Measurements from ENCODE around the gene AMPH.
"Not testable (repeated sequence)": the region's sequence is repeated elsewhere in the genome, so short reads cannot be mapped to it uniquely, and the experiment has no call there.

- TF ChIP-seq POLR2A, CTCF (IDR thresholded peaks at IDR 0.05): not testable (repeated sequence)
Observed at GRCh38 chr7:38358273-38358831, 272.8 kb downstream of the AMPH start.

Data from uterus (tissue), 2 donors.